SW480 (cell line): Measurements from ENCODE around the gene DCLK1.
"Not testable (repeated sequence)": the region's sequence is repeated elsewhere in the genome, so short reads cannot be mapped to it uniquely, and the experiment has no call there.

Experiments
- DNase-seq: peaks from one replicate; pipeline ENCODE4 v3.0.0-alpha.2; 2016; ENCODE audit warnings: low spot score

Gene DCLK1

GRCh38 chr13:36084131-36084530, 47.1 kb downstream of the DCLK1 start:
- DNase-seq = no peak

- no peak for DNase-seq
These were observed 48.4 kb downstream of the DCLK1 start for GRCh38 chr13:36082806-36083205.

GRCh38 chr13:36082396-36082795, 48.8 kb downstream of the DCLK1 start:
- DNase-seq = no peak

GRCh38 chr13:36076211-36076610, 55.0 kb downstream of the DCLK1 start:
- no peak for DNase-seq

GRCh38 chr13:36074659-36075058, 56.5 kb downstream of the DCLK1 start:
- DNase-seq = no peak

GRCh38 chr13:36072152-36072935, 58.8 kb downstream of the DCLK1 start:
- no peak for DNase-seq

GRCh38 chr13:36070504-36071192, 60.5 kb downstream of the DCLK1 start:
- not testable (repeated sequence) for DNase-seq

GRCh38 chr13:36069881-36070366, 61.3 kb downstream of the DCLK1 start:
- no peak for DNase-seq

- no peak for DNase-seq
These were observed 62.2 kb downstream of the DCLK1 start for GRCh38 chr13:36068991-36069390.

GRCh38 chr13:36068566-36068965, 62.6 kb downstream of the DCLK1 start:
- DNase-seq = no peak

- no peak for DNase-seq
These were observed 63.3 kb downstream of the DCLK1 start for GRCh38 chr13:36067746-36068381.

GRCh38 chr13:36062249-36062648, 68.9 kb downstream of the DCLK1 start:
- no peak for DNase-seq

- no peak for DNase-seq
These were observed 69.6 kb downstream of the DCLK1 start for GRCh38 chr13:36061621-36062020.

- DNase-seq = no peak
These were observed 70.1 kb downstream of the DCLK1 start for GRCh38 chr13:36061054-36061453.

GRCh38 chr13:36059321-36059720, 71.9 kb downstream of the DCLK1 start:
- DNase-seq = no peak

GRCh38 chr13:36058116-36058515, 73.1 kb downstream of the DCLK1 start:
- no peak for DNase-seq

- no peak for DNase-seq
These were observed 73.6 kb downstream of the DCLK1 start for GRCh38 chr13:36057547-36057946.

- DNase-seq = no peak
These were observed 74.1 kb downstream of the DCLK1 start for GRCh38 chr13:36057041-36057440.

GRCh38 chr13:36055366-36055765, 75.8 kb downstream of the DCLK1 start:
- DNase-seq = no peak

GRCh38 chr13:36054041-36054440, 77.1 kb downstream of the DCLK1 start:
- no peak for DNase-seq

GRCh38 chr13:36051082-36051481, 80.1 kb downstream of the DCLK1 start:
- DNase-seq = no peak

- DNase-seq = no peak
These were observed 84.5 kb downstream of the DCLK1 start for GRCh38 chr13:36046672-36047071.
